Raji (cell line): ENCODE measurements around the gene PATL2.

ENCODE experiments used
- POLR2A ChIP-seq: IDR thresholded peaks from 2 replicates; pipeline ENCODE4 v1.6.1; 2011; ENCODE audit warnings: low read depth, low read length, control low read depth; ENCODE audit not compliant: insufficient read depth

The PATL2 gene

GRCh38 chr15:44706946-44707636 is 4.0 kb downstream of the PATL2 start:
- no peak for TF ChIP-seq POLR2A

DNA sequence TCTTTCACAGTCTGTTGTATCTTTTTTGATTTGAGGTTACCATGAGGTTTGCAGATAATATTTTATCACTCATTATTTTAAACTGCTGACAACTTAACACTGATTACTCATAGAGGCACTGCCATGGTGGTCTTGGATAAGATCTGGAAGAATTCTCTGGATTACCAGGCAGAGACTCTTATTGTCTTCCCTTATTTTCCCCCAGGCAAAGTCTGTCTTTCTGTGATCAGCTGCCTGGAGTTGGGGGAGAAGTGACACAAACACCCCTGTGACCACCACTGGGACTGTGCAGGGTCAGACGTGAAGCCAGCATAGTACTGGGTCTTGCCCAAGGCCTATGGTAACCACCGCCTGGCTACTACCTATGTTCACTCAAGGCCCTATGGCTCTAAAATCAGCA is 4.7 kb downstream of the PATL2 start:
- no peak for TF ChIP-seq POLR2A

- no peak for TF ChIP-seq POLR2A
Observed at GRCh38 chr15:44705986-44706385, 5.1 kb downstream of the PATL2 start.

- no peak for TF ChIP-seq POLR2A
Observed at GRCh38 chr15:44698641-44699040, 12.5 kb downstream of the PATL2 start.

DNA sequence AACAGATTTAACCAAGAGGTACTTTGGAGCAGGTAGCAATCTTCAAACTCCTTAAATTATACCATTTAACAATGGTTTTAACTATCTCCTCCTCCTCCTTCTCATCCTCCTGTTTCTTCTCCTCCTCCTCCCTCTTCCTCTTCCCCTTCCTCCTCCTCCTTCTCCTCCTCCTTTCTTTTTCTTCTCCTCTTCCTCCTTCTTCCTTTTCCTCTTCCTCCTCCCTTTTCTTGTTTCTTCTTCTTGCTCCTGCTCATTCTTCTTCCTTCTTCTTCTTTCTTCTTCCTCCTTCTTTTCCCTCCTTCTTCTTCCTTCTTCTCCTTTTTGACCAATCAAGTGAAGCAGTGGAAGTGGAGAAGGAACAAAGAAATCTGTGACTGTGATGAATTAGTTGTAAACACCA is 14.1 kb downstream of the PATL2 start:
- TF ChIP-seq POLR2A = no peak

GRCh38 chr15:44695294-44695693 is 15.8 kb downstream of the PATL2 start:
- TF ChIP-seq POLR2A = no peak

DNA sequence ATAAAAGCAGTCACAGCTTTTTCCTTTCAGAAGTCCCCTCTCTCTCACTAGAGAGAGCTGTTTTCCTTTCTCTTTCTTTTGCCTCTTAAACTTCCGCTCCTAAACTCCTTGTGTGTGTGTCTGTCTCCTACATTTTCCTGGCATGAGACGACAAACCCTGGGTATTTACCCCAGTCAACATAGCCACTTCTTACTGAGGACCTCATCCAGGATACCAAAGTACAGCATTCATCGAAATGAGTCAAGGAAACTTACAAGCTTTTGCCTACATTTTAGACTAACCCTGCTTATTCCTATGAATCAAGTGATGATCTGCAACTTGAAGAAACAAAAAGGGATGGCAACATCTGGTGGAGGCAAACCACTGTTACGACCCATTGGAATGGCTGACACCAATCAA is 16.7 kb downstream of the PATL2 start:
- TF ChIP-seq POLR2A = no peak

DNA sequence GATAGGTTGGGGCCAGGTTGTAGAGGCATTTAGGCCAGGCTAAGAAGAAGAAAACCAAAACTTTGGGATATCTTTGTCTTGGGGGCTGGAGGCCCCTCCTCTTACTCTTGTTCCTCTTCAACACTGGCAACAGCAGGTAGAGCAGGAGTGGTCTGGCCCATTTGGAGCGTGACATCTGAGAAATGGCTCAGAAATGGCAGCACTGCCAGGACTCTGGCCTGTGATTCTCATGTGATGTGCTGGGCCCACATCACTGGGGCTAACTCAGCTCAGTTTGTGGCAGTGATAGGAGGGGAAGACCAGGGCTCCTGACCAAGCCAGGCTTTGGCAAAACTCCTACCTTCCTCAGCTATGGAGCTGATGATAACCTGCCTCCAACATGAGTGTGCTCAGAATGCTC is 18.5 kb downstream of the PATL2 start:
- no peak for TF ChIP-seq POLR2A

DNA sequence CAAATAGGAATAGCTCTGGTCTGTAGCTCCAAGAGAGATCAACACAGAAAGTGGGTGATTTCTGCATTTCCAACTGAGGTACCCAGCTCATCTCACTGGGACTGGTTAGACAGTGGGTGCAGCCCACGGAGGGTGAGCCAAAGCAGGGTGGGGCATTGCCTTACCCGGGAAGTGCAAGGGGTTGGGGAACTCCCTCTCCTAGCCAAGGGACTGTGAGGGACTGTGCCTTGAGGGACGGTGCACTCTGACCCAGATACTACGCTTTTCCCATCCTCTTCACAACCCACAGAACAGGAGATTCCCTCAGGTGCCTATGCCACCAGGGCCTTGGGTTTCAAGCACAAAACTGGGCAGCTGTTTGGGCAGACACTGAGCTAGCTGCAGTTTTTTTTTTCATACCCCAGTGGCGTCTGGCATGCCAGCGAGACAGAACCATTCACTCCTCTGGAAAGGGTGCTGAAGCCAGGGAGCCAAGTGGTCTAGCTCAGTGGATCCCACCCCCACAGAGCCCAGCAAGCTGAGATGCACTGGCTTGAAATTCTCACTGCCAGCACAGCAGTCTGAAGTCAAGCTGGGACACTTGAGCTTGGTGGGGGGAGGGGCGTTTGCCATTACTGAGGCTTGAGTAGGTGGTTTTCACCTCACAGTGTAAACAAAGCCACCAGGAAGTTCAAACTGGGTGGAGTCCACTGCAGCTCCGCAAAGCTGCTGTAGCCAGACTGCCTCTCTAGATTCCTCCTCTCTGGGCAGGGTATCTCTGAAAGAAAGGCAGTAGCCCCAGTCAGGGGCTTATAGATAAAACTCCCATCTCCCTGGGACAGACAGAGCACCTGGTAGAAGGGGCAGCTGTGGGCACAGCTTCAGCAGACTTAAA is 28.1 kb downstream of the PATL2 start:
- TF ChIP-seq POLR2A = peak; percentile 24; the same call in 1 of the 2 replicates

DNA sequence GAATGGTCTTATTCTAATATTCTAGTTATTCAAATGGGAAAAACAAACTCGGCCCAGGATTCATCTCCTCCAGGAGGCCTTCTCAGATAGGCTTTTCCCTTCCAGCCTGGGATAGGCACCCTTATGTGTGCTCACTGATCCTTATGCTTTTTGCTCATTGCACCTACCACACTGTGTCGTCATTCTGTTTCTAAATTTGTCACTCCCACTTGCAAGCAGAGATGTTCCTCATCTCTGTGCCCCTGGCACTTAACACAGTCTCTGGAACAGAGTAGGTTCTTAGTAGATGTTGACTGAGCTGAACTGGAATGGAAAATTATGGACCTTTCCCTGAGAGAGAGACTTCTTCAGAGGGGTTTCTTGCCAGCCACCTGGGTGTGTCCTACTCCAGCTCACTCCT is 28.9 kb downstream of the PATL2 start:
- no peak for TF ChIP-seq POLR2A

DNA sequence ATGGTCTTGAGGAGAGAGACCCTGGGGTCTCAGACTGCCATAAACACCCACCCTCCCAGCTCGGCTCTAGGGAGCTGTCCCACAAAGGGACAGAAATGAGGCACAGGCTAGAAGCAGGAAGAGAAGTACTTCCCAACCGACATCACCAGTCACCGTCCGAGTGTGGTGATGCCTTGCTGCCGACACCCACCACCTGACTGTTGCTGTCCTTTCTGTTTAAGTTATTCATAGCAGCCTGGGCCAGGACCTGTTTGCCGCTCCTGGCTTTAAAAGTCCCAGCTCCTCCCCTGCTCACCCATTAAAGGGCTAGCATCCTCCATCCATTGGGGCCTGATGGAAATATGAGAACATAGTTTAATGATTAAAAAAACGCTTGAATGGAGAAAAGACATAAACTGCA is 34.4 kb downstream of the PATL2 start:
- no peak for TF ChIP-seq POLR2A

- TF ChIP-seq POLR2A = no peak
Observed at GRCh38 chr15:44675911-44676310, 35.2 kb downstream of the PATL2 start.

GRCh38 chr15:44673639-44674038 is 37.5 kb downstream of the PATL2 start:
- TF ChIP-seq POLR2A = no peak

GRCh38 chr15:44670087-44670950 is 40.8 kb downstream of the PATL2 start:
- TF ChIP-seq POLR2A = no peak

DNA sequence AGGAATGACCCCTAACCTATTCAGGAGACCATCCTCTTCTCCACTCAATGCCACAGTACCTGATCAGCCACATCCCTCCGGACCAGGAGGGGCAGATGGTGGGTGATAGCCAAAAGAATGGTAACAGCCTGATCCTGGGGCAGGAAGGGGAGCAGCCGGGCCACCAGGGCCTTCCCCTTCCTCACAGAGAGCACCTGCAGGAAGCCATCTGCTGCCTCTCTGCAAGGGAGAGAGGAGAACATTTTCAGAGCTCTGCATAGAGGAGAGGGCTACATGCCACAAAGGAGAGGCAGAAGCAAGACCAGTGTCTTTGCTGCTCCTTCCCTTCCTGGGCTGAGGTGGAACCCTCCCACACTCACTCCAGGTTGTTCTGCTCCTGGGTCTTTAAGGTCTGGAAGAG is 42.2 kb downstream of the PATL2 start:
- TF ChIP-seq POLR2A = no peak

DNA sequence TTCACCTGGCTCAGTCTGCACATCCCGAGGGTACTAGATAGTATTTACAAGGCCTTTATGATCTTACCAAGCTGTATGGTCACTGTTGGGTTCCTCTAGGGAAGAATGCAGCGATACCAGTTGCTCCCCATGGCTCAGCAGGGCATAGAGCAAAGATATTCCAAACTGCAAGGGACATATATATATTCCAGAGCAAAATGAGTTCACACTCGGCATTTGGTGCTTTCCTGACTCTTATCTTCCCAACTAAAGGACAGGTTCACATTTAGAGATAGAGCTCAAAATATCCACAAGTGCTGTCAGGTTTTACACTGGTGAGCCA is 44.1 kb downstream of the PATL2 start:
- TF ChIP-seq POLR2A = no peak
